Heart right ventricle (tissue), 16 donors: Measurements from ENCODE around the gene QPCT. TPM values are rescaled to one million over a fixed set of nuclear protein-coding genes. Genes with fewer than 3 reads are reported as not detected.

Experiments
- ATAC-seq, 8 donors: fragments of 200-7000 bp; cut with Tn5 transposase; one replicate each; pipeline ENCODE4 v1.9.1; 2020; ENCODE audit warnings: mild to moderate bottlenecking in 8 of 8, moderate library complexity in 8 of 8, moderate number of reproducible peaks in 1 of 8
- DNase-seq, 2 donors: peaks; one replicate each; pipeline ENCODE4 v3.0.0-alpha.2; 2020
- H3K27ac ChIP-seq, 10 donors: fragments of 200-600 bp; sonication (generic) in 2 of 10; one replicate each; pipeline versions ENCODE4 v1.5.0 to v1.8.0; 2020 to 2022; ENCODE audit warnings: mild to moderate bottlenecking in 3 of 10
- H3K27me3 ChIP-seq, 7 donors: fragments of 200-600 bp; one replicate each; pipeline ENCODE4 v1.8.0; 2021 to 2022; ENCODE audit warnings: mild to moderate bottlenecking in 2 of 7
- H3K36me3 ChIP-seq, 9 donors: fragments of 200-600 bp; sonication (generic) in 1 of 9; one replicate each; pipeline versions ENCODE4 v1.5.0 to v1.8.0; 2020 to 2022; ENCODE audit warnings: mild to moderate bottlenecking in 2 of 9
- H3K4me1 ChIP-seq, 9 donors: fragments of 200-600 bp; sonication (generic) in 1 of 9; one replicate each; pipeline versions ENCODE4 v1.5.0 to v1.8.0; 2020 to 2022; ENCODE audit warnings: mild to moderate bottlenecking in 4 of 9
- H3K4me3 ChIP-seq, 10 donors: fragments of 200-600 bp; sonication (generic) in 2 of 10; one replicate each; pipeline versions ENCODE4 v1.5.0 to v1.8.0; 2020 to 2022; ENCODE audit warnings: mild to moderate bottlenecking in 7 of 10, moderate library complexity in 2 of 10
- H3K9me3 ChIP-seq, 11 donors: fragments of 200-600 bp in 10 of 11; sonication (generic) in 2 of 11; one replicate each; pipeline versions ENCODE4 v1.5.0 to v1.8.0; 2013 to 2022; ENCODE audit warnings: mild to moderate bottlenecking in 2 of 11, control low read depth in 1 of 11, moderate library complexity in 1 of 11
- WGBS, 2 donors: extraction: QIAGEN DNeasy Blood & Tissue Kit; methylation state at CpG; one replicate each; pipeline ENCODE4 v1.1.7; 2013; ENCODE audit warnings: inconsistent platforms in 1 of 2; 5-methylcytosine and 5-hydroxymethylcytosine counted together
- intact Hi-C, 10 donors: fragments of 100-400 bp; cut with DNase I; formaldehyde crosslinking; loops; one replicate each; pipeline versions ENCODE4 v1.11.1 to v1.14.2; 2022
- polyA plus RNA-seq, 2 donors: library from polyadenylated mRNA; stranded (reverse); fragments of 200-250 nt; gene quantifications; one replicate each; pipeline ENCODE4 v1.2.3, GENCODE V29; 2013
- total RNA-seq, 10 donors: library from RNA; stranded (reverse); fragmentation: NEBNext Ultra II Directional in 3 of 10; extraction: Animal tissue kit (Norgen Biotek cat#: 25700) in 3 of 10; gene quantifications; one replicate each; pipeline versions ENCODE4 v1.2.1 to v1.2.4, GENCODE V29; 2021 to 2023
- TF ChIP-seq, protein P1 (sequence below), 9 donors: fragments of 200-600 bp; sonication (generic) in 2 of 9; IDR thresholded peaks; one replicate each; pipeline versions ENCODE4 v1.5.0 to v1.8.0; 2021 to 2022; ENCODE audit warnings: antibody characterized with exemption in 9 of 9, mild to moderate bottlenecking in 5 of 9, moderate library complexity in 1 of 9
- donor health status: Arrhythmogenic right ventricular cardiomyopathy.
- donor health status: ischemic (EF 13 %, LVEDD 7.1; RV severe dilation, severe dysfunction).
- donor health status: healthy with polysubstance abuse.
- donor health status: DM: no; HTN: yes; CAD: no.
- donor health status: DM: no; HTN: no; CAD: no.
- donor health status: ischemic (EF 25% LVEDD 6.9; RV normal size, moderate dysfunction).
- donor health status: ischemic (EF 25% LVEDD 5.7; RV mildly dilated, moderate dysfunction).
- donor health status: healthy.
- donor health status: DM: yes; HTN: yes; CAD: no.
- donor health status: Ischemic cardiomyopathy.
- donor health status: ischemic (EF 35%, LVEDD 5.7; RV mildly dilated, moderate dysfunction).
- donor health status: nonischemic (EF 11% LVEDD 7.7; RV severe dilation, severe dysfunction).
- donor health status: DM: yes; HTN: yes; CAD: no.
- donor health status: PGD.
- donor health status: ischemic (EF 29% LVEDD 5.4; RV normal size, mild dysfunction).
- donor health status: nonischemic (EF 23%, LVEDD 6.1; RV moderate dilation, normal function).

The QPCT gene
- total and polyA plus RNA-seq, 12 donors = 0.54 to 8.1 (median 2.4) TPM

DNA sequence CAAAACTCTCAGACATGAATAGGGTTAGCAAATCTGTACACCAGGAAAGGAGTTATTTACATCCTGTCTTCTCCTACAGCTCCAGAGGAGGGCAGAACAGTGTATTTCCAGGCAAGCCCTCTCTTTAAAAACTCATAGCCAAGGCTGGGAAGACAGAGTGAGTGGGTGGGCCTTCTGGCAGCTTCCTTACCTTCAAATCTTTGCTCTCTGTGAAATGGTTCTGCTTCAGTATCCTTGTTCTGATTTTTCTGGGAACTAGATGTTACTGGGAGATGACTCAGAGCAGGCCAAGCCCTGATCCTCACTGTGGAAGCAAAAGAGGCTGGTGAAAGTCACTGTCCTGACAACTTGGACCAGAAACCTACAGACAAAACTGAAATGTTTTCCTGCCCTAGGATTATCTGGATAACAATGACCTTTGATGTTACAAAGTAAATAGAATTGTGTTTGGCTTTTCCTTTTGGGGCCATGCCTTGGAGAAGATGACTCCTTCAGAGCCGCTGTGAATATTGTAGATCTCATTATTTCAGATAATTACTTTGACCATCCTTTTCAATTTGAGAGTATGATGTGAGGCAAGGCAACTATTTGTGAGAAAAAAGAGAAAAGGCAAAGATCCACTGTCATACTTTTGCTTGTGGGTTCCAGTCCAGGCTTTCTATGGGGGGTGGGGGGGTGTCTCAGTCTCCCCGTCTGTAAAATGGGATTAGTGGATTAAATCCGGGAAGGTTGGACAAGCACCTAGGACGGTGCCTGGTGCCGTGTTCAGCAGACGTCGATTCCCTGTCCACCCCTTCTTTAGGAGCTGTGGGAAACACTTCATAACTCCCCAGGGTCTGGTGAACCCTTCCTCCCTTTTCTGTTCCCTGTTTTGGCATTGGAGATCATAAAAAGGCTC lies 644 bp upstream of the QPCT start:
- WGBS, 2 donors = 63 to 67% methylated on average over 7 of the region's 7 CpGs
- DNase-seq (peak in 1 of 2 donors; percentile 30), ATAC-seq (peak; percentile 20 to 82 (median 72))
- TF ChIP-seq, protein P1, sequence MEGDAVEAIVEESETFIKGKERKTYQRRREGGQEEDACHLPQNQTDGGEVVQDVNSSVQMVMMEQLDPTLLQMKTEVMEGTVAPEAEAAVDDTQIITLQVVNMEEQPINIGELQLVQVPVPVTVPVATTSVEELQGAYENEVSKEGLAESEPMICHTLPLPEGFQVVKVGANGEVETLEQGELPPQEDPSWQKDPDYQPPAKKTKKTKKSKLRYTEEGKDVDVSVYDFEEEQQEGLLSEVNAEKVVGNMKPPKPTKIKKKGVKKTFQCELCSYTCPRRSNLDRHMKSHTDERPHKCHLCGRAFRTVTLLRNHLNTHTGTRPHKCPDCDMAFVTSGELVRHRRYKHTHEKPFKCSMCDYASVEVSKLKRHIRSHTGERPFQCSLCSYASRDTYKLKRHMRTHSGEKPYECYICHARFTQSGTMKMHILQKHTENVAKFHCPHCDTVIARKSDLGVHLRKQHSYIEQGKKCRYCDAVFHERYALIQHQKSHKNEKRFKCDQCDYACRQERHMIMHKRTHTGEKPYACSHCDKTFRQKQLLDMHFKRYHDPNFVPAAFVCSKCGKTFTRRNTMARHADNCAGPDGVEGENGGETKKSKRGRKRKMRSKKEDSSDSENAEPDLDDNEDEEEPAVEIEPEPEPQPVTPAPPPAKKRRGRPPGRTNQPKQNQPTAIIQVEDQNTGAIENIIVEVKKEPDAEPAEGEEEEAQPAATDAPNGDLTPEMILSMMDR (IDR thresholded peaks at IDR 0.05) = peak in 7 of 9 donors; percentile 14 to 53 (median 32)
- H3K27ac ChIP-seq = peak overlapping the region; percentile 21 to 90 (median 71)
- peak overlapping the region; percentile 58 to 84 (median 76) for H3K4me3 ChIP-seq
- H3K36me3 ChIP-seq = no peaks in the 10 kb centered on the region
- intact Hi-C loops = no loop called here
- peaks cover 0 to 44% (median 21%) of the 10 kb centered on the region in 9 donors for H3K4me1 ChIP-seq
- peaks cover 0 to 3% (median 0%) of the 10 kb centered on the region in 7 donors for H3K27me3 ChIP-seq
- no peaks in the 10 kb centered on the region for H3K9me3 ChIP-seq

- H3K36me3 ChIP-seq = peaks cover 0 to 3% (median 0%) of the 10 kb centered on the region in 9 donors
- peaks cover 0 to 43% (median 15%) of the 10 kb centered on the region in 9 donors for H3K4me1 ChIP-seq
Measured at GRCh38 chr2:37348155-37348554, 3.7 kb downstream of the QPCT start.

DNA sequence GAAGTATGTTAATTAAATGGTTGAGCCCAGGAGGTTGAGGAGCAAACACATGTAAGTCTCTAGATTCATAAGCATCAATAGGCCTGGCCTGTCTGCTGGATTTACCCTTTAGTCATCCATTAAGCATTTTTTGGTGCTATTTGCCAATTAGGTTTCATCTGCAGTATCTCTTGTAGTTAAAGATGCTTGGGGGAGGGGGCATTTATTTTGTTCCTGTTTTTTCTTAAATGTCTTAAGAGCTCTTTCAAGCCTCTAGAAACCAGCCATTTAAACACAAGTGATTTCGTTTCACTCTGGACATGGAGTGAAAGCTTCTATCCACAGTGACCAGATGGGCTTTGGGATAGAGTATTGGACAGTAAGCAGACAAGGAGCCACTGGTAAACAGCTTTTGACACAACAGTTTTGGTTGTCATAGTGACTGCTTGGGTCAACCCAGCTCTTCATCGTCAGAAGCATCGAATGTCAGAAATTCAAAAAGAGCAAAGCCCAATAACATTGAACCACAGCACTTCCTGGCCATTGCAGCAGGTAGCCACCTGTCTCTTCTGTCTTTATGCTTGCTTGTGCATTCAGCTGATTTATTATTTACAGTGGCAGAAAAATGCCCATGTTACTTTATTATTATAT lies 4.9 kb downstream of the QPCT start:
- no peak for ATAC-seq
- Histone ChIP-seq H3K27ac (no peak overlapping the region), H3K36me3 (peaks cover 0 to 9% (median 0%) of the 10 kb centered on the region in 9 donors), H3K4me1 (peaks cover 0 to 31% (median 6%) of the 10 kb centered on the region in 9 donors), H3K27me3 (peaks cover 0 to 2% (median 0%) of the 10 kb centered on the region in 7 donors), H3K9me3 (no peaks in the 10 kb centered on the region), H3K4me3 (no peak overlapping the region)
- intact Hi-C loops = no loop called here
- no peak for DNase-seq
- TF ChIP-seq, protein P1 (IDR thresholded peaks at IDR 0.05) = no peak
- 67 to 82% methylated on average over 3 of the region's 3 CpGs for WGBS, 2 donors

More at GRCh38 chr2:37348155-37348554, 3.7 kb downstream of the QPCT start:
- H3K27me3 ChIP-seq = peaks cover 0 to 3% (median 0%) of the 10 kb centered on the region in 7 donors
- 83 to 87% methylated on average over 5 of the region's 5 CpGs for WGBS, 2 donors
- TF ChIP-seq, protein P1 (IDR thresholded peaks at IDR 0.05) = no peak
- H3K9me3 ChIP-seq = no peaks in the 10 kb centered on the region
- no peak overlapping the region for H3K27ac ChIP-seq
- intact Hi-C loops = no loop called here
- H3K4me3 ChIP-seq = no peak overlapping the region
- DNase-seq (no peak), ATAC-seq (no peak)

- no peak for ATAC-seq
- H3K27me3 ChIP-seq = no peaks in the 10 kb centered on the region
- intact Hi-C loops = no loop called here
- peaks cover 0 to 24% (median 4%) of the 10 kb centered on the region in 9 donors for H3K4me1 ChIP-seq
- H3K4me3 ChIP-seq = no peak overlapping the region
- 64 to 68% methylated on average over 3 of the region's 3 CpGs for WGBS, 2 donors
- DNase-seq = no peak
- H3K27ac ChIP-seq = no peak overlapping the region
- H3K9me3 ChIP-seq = no peaks in the 10 kb centered on the region
- TF ChIP-seq, protein P1 (IDR thresholded peaks at IDR 0.05) = no peak
- H3K36me3 ChIP-seq = peaks cover 0 to 9% (median 0%) of the 10 kb centered on the region in 9 donors
Measured at GRCh38 chr2:37350034-37350433, 5.6 kb downstream of the QPCT start.
